Keratinocyte (primary cell): Measurements from ENCODE around the gene SLC8A1.

ENCODE experiments used
- CTCF ChIP-seq, 3 experiments: IDR thresholded peaks in 1 of 3; conservative IDR thresholded peaks in 1 of 3; optimal IDR thresholded peaks in 1 of 3; 2 replicates in 2 of 3; 3 replicates in 1 of 3; pipeline versions ENCODE3 to v1.5.1; 2011; ENCODE audit warnings: low read length in 3 of 3, mild to moderate bottlenecking in 3 of 3, moderate library complexity in 2 of 3, control low read depth in 1 of 3, inconsistent platforms in 1 of 3; ENCODE audit not compliant: insufficient read depth in 2 of 3; ENCODE audit errors: extremely low read depth in 1 of 3
- EZH2 ChIP-seq: IDR thresholded peaks from one replicate; pipeline ENCODE4 v1.6.1; 2012; ENCODE audit warnings: inconsistent platforms, mild to moderate bottlenecking, low read length, moderate library complexity

GRCh38 chr2:40100676-40101075 is 351.2 kb downstream of the SLC8A1 start:
- no peak for TF ChIP-seq CTCF (optimal IDR thresholded peaks at IDR 0.05 in 1 of 3, IDR thresholded peaks at IDR 0.05 in 1 of 3, conservative IDR thresholded peaks at IDR 0.05 in 1 of 3; ENCODE audit: extremely low read depth in 1 of 3, insufficient read depth in 2 of 3, low read length in 3 of 3)
- TF ChIP-seq EZH2 = no peak
